RWPE2 (cell line): ENCODE results near the gene PAX4.
A peak's percentile ranks its signal among the peaks of the same experiment; 100 is the strongest.

Experiments
- ATAC-seq: fragments of 200-7000 bp; cut with Tn5 transposase; 3 replicates; pipeline ENCODE4 v1.9.1; 2021; ENCODE audit warnings: low read depth
- DNase-seq: peaks from one replicate; pipeline ENCODE4 v3.0.0-alpha.2; 2020; ENCODE audit warnings: low spot score
- H3K27ac ChIP-seq: fragments of 450-650 bp; 2 replicates; pipeline ENCODE4 v1.5.1; 2017; ENCODE audit warnings: mild to moderate bottlenecking; ENCODE audit not compliant: poor library complexity, severe bottlenecking
- H3K27me3 ChIP-seq: fragments of 250-450 bp; sonication (Bioruptor Pico); 2 replicates; pipeline ENCODE4 v1.5.1; 2021; ENCODE audit warnings: mild to moderate bottlenecking, moderate library complexity; ENCODE audit not compliant: insufficient read depth, poor library complexity, severe bottlenecking
- H3K36me3 ChIP-seq: fragments of 250-450 bp; sonication (Bioruptor Pico); 2 replicates; pipeline ENCODE4 v1.5.1; 2020; ENCODE audit warnings: low read depth, mild to moderate bottlenecking, moderate library complexity
- H3K4me1 ChIP-seq: fragments of 250-450 bp; sonication (Bioruptor Pico); 2 replicates; pipeline ENCODE4 v1.5.1; 2021; ENCODE audit warnings: mild to moderate bottlenecking, moderate library complexity; ENCODE audit not compliant: insufficient read depth, poor library complexity, severe bottlenecking
- H3K4me3 ChIP-seq: fragments of 250-450 bp; sonication (Bioruptor Pico); 2 replicates; pipeline ENCODE4 v1.5.1; 2021; ENCODE audit warnings: mild to moderate bottlenecking, moderate library complexity; ENCODE audit not compliant: severe bottlenecking
- H3K9me3 ChIP-seq: fragments of 250-450 bp; sonication (Bioruptor Pico); 2 replicates; pipeline ENCODE4 v1.5.1; 2021; ENCODE audit warnings: mild to moderate bottlenecking, moderate library complexity; ENCODE audit not compliant: severe bottlenecking
- TF ChIP-seq, protein P1 (sequence below): fragments of 450-650 bp; IDR thresholded peaks from one replicate; pipeline ENCODE4 v1.5.1; 2017; ENCODE audit warnings: mild to moderate bottlenecking, moderate library complexity; ENCODE audit not compliant: poor library complexity, severe bottlenecking

Gene PAX4

DNA sequence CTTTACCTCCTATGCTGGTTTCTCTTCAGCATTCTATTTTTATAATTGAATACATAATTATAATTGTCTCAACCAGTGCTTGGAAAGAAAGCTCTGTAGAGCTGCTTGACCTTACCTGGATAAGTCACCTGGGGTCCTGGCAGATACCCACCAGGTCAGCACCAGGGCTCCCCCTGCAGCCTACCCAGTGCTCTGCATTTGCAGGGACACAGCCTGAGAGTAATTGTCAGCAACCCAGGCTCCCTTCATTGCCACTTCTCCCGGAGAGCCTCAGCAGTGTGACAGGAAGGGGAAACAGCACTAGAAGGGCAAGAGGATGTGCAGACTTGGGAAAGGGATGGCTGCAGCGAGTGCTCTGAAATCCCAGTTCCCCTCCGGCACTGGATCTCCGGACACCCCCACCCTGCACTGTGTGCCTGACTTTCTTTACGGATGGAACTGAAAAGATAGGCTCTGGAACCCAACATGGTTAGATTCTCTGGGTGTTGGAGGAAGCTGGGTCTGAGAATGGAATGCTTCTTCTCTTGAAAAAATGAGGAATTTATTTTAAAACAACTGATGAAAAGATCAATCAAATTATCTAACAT lies 11.4 kb upstream of the PAX4 start:
- no peak for DNase-seq

DNA sequence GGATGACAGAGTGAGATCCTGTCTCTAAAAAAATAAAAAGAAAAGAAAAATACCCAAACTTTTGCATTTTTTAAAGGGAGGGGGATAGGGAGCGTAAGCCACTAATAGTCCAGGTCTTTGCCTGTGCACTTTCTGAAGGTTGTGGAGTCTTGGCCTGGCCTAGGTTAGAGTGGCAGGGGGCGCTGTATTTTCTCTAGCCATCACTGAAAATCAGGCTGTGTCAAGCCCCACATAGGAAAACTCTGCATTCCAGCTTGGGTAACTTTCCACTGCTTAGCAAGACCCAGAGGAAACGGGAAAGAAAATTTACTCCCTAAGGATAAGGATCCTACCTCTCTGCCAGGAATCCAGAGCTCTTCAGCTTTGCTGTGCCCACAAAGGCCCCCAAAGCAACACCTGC lies 10.5 kb upstream of the PAX4 start:
- ATAC-seq (no peak), DNase-seq (no peak)
- Histone ChIP-seq H3K36me3 (no peaks in the 10 kb centered on the region), H3K4me3 (no peak overlapping the region), H3K27me3 (no peaks in the 10 kb centered on the region), H3K27ac (no peak overlapping the region), H3K9me3 (no peaks in the 10 kb centered on the region), H3K4me1 (no peaks in the 10 kb centered on the region)
- TF ChIP-seq, protein P1, sequence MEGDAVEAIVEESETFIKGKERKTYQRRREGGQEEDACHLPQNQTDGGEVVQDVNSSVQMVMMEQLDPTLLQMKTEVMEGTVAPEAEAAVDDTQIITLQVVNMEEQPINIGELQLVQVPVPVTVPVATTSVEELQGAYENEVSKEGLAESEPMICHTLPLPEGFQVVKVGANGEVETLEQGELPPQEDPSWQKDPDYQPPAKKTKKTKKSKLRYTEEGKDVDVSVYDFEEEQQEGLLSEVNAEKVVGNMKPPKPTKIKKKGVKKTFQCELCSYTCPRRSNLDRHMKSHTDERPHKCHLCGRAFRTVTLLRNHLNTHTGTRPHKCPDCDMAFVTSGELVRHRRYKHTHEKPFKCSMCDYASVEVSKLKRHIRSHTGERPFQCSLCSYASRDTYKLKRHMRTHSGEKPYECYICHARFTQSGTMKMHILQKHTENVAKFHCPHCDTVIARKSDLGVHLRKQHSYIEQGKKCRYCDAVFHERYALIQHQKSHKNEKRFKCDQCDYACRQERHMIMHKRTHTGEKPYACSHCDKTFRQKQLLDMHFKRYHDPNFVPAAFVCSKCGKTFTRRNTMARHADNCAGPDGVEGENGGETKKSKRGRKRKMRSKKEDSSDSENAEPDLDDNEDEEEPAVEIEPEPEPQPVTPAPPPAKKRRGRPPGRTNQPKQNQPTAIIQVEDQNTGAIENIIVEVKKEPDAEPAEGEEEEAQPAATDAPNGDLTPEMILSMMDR = no peak

More for the DNA sequence above, 11.4 kb upstream of the PAX4 start:
- H3K27ac ChIP-seq = no peak overlapping the region
- TF ChIP-seq, protein P1 = peak; percentile 37
- ATAC-seq = peak; percentile 48; the same call in 1 of the 3 replicates
- no peaks in the 10 kb centered on the region for H3K9me3 ChIP-seq
- H3K36me3 ChIP-seq = no peaks in the 10 kb centered on the region
- H3K27me3 ChIP-seq = no peaks in the 10 kb centered on the region
- H3K4me1 ChIP-seq = no peaks in the 10 kb centered on the region
- H3K4me3 ChIP-seq = no peak overlapping the region

DNA sequence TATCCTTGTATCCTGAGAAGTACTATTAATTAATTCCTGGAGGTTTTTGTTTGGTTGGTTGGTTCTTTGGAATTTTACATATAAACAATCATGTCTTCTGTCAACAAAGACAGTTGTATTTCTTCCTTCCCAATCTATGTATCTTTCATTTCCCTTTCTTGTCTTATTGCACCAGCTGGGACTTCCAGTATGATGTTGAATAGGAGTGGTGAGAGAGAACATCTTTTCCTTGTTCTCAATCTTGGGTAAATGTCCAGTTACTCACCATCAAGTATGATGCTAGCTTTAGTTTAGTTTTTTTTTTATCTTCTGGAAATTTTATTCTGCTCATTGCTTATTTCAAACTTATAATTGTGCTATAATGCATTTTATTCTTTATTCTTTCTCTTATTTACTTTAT lies 7.4 kb upstream of the PAX4 start:
- TF ChIP-seq, protein P1 = no peak
- ATAC-seq = no peak
- Histone ChIP-seq H3K36me3 (no peaks in the 10 kb centered on the region), H3K4me3 (no peak overlapping the region), H3K27ac (no peak overlapping the region), H3K9me3 (no peaks in the 10 kb centered on the region), H3K4me1 (no peaks in the 10 kb centered on the region), H3K27me3 (peaks cover 13% of the 10 kb centered on the region)
- no peak for DNase-seq

DNA sequence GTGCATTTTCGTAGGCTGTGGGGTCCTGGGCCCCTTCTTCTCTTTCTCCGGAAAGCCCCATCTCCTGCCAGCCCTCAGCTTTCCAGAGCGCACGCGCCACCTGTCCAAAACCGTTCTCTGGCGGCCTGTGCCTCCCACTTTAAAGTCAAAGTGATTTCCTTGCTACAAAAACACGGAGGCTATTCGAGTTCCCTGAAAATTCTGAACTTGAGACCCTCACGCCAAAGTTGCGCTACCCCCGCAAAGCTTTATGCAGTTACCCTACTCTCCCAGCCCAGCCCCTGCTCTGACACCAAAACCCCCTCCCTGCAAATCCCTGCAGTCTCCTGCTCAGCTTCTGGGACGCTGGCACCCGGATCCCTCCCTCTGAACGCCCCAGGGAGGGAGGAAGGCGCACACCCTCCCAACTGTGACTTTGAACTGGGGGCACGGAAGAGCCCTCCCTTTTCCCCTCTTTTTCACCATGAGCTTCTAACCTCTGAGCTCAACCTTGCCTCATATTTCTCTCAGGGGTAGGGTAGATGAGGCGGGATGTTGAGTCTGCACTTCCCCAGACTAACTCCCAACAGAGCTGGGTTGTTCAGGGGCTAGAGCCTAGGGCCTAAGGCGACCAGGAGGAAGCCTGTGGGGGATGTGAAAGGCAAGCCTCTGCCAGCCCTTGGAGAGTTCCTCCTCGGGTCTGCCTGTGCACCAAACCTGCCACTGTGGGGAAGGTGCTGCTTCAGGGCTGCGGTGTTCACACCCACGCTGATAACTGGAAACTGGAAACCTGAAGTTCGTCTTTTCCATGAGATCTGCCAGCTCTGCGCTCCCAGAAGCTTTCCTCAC lies 2.7 kb upstream of the PAX4 start:
- TF ChIP-seq, protein P1 = no peak
- ATAC-seq (no peak), DNase-seq (no peak)
- Histone ChIP-seq H3K4me1 (no peaks in the 10 kb centered on the region), H3K9me3 (no peaks in the 10 kb centered on the region), H3K4me3 (no peak overlapping the region), H3K27ac (no peak overlapping the region), H3K36me3 (no peaks in the 10 kb centered on the region), H3K27me3 (peaks cover 58% of the 10 kb centered on the region)
